Transverse colon (tissue), 4 donors: ENCODE results near the gene STRAP.

Experiments used
- CTCF ChIP-seq, 5 experiments: fragments of 200-600 bp in 3 of 5; fragments of 450-650 bp in 2 of 5; sonication (generic) in 3 of 5; IDR thresholded peaks; 1 replicate in 2 of 5; 2 replicates in 3 of 5; pipeline ENCODE4 v1.5.1; 2016 to 2017; ENCODE audit warnings: antibody characterized with exemption in 5 of 5, inconsistent platforms in 3 of 5, mild to moderate bottlenecking in 2 of 5, moderate library complexity in 1 of 5
- POLR2AphosphoS5 ChIP-seq, 3 donors: sonication (generic); formaldehyde crosslinking; IDR thresholded peaks; one replicate each; pipeline ENCODE4 v1.6.1; 2016; ENCODE audit warnings: antibody characterized with exemption in 3 of 3

- TF ChIP-seq POLR2AphosphoS5 (IDR thresholded peaks at IDR 0.05) (no peak), CTCF (IDR thresholded peaks at IDR 0.05) (no peak)
Measured at GRCh38 chr12:15886372-15887042, 4.3 kb downstream of the STRAP start.
